SK-N-MC (cell line): ENCODE data around the gene FBXO5.
"Not testable (repeated sequence)": the region's sequence is repeated elsewhere in the genome, so short reads cannot be mapped to it uniquely, and the experiment has no call there.

Experiments
- DNase-seq: peaks from one replicate; pipeline ENCODE4 v3.0.0-alpha.2; 2011; ENCODE audit warnings: low read depth, low spot score
- H3K27ac ChIP-seq: fragments of 200-600 bp; sonication (generic); 2 replicates; pipeline ENCODE4 v1.5.1; 2016; ENCODE audit warnings: mixed run types
- H3K36me3 ChIP-seq: fragments of 200-600 bp; sonication (generic); 2 replicates; pipeline ENCODE4 v1.6.1; 2017; ENCODE audit warnings: antibody characterized with exemption, low read length, mixed read lengths; ENCODE audit not compliant: insufficient read depth
- H3K4me3 ChIP-seq: fragments of 200-600 bp; sonication (generic); 2 replicates; pipeline ENCODE4 v1.5.1; 2016
- H3K9ac ChIP-seq: fragments of 200-600 bp; sonication (generic); 2 replicates; pipeline ENCODE4 v1.8.0; 2017; ENCODE audit warnings: mixed run types, mixed read lengths; ENCODE audit not compliant: insufficient read length
- H3K9me3 ChIP-seq: fragments of 200-600 bp; sonication (generic); 2 replicates; pipeline ENCODE4 v1.6.1; 2017; ENCODE audit warnings: low read depth, mild to moderate bottlenecking, antibody characterized with exemption, low read length, moderate library complexity, mixed read lengths
- EZH2 ChIP-seq: fragments of 200-600 bp; sonication (generic); IDR thresholded peaks from one replicate; pipeline ENCODE4 v1.6.1; 2017; ENCODE audit warnings: antibody characterized with exemption
- FOXP2 ChIP-seq: optimal IDR thresholded peaks from 2 replicates; pipeline ENCODE3; 2011; ENCODE audit warnings: mild to moderate bottlenecking, moderate library complexity; ENCODE audit not compliant: insufficient read depth; ENCODE audit errors: extremely low read length, control extremely low read depth
- POLR2AphosphoS5 ChIP-seq: IDR thresholded peaks from 2 replicates; pipeline ENCODE4 v1.6.1; 2012; ENCODE audit warnings: mild to moderate bottlenecking, low read depth, low read length, borderline replicate concordance

Gene FBXO5

DNA sequence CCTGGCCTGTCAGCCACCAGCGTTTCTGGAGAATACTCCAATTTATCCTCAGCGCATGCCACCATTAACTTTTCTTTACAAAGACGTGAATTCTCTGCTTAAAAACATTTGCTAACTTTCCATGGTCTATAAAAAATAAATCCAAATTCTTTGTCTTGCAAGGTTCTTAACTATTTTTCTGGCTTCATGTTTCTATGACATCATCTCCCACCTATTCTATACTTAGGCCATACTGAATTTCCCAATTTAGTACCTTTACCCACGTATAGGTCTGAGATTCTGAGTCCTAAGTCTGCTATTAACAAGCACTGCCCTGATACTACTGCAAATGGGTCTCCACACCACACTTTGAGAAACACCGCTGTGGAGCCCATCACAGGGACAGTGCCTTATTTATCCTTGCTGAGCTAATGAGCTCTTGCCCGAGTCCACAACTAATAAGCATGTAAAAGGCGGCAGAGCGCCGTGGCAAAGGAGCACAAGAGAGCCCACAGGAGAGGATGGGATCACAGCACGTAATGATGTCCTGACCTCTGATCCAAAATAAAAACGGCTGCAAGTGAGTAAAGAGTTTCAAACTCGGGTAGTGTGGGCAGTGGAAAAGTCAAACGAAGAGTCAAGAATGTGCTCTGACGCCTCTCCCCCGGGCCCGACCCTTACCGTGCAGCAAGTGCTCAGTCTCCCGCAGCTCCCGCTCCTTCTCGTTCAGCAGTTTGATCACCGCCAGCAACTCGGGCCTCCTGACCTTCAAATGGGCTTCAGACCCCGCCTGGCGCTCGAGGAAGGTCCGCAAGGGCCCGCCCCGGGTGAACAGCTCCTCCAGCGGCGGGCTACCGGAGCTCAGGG lies 19.1 kb upstream of the FBXO5 start:
- Histone ChIP-seq H3K9ac (peak overlapping the region; percentile 95), H3K9me3 (no peaks in the 10 kb centered on the region), H3K4me3 (peak overlapping the region; percentile 90), H3K36me3 (peaks cover 31% of the 10 kb centered on the region), H3K27ac (peak overlapping the region; percentile 47)
- DNase-seq = no peak
- TF ChIP-seq FOXP2 = no peak

DNA sequence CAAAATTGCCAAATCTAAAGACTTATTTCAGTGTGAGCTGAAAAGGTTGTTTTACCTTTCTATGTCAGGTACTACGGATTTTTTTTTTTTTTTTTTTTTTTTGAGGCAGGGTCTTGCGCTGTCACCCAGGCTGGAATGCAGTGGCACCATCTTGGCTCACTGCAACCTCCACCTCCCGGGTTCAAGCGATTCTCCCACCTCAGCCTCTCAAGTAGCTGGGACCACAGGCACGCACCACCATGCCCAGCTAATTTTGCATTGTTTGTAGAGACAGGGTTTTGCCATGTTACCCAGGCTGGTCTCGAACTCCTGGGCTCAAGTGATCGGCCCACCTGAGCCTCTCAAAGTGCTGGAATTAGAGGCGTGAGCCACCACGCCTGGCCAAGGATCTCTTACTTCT lies 17.9 kb upstream of the FBXO5 start:
- Histone ChIP-seq H3K4me3 (peak overlapping the region; percentile 90), H3K36me3 (peaks cover 41% of the 10 kb centered on the region)
- not testable (repeated sequence) for H3K9me3 ChIP-seq, H3K27ac ChIP-seq, DNase-seq, H3K9ac ChIP-seq

DNA sequence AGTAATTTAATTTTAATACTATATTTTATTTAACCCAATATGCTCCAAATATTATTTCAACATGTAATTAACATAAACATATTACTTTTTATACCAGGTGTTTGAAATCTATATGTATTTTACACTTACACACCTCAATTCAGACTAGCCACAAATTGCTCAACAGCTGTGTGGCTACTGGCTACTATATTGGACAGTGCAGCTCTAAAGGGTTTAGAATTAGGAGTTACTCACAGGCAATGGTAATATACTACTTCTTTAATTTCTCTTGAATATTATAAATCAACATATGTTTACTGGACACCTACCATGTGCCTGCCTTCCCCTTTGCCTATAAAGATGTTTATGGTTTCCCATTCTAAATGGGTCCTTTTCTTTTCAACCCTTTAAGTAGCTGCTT lies 17.4 kb upstream of the FBXO5 start:
- no peaks in the 10 kb centered on the region for H3K9me3 ChIP-seq
- peaks cover 46% of the 10 kb centered on the region for H3K36me3 ChIP-seq
- no peak overlapping the region for H3K4me3 ChIP-seq
- H3K27ac ChIP-seq = no peak overlapping the region
- DNase-seq = no peak
- TF ChIP-seq FOXP2 = no peak
- no peak overlapping the region for H3K9ac ChIP-seq

DNA sequence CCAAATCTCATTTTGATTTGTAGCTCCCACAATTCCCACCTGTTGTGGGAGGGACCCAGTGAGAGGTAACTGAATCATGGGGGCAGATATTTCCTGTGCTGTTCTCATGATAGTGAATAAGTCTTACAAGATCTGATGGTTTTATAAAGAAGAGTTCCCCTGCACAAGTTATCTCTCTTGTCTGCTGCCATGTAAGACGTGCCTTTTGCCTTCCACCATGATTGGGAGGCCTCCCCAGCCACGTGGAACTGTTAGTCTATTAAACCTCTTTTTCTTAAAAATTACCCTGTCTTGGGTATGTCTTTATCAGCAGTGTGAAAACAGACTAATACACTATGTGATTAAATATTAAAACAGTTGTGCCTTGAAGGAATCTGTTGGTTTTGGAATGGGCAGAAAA lies 16.7 kb upstream of the FBXO5 start:
- not testable (repeated sequence) for H3K27ac ChIP-seq, DNase-seq, H3K9ac ChIP-seq, H3K9me3 ChIP-seq
- Histone ChIP-seq H3K4me3 (0 out of 2 replicates have a peak overlapping the region, but pooled peaks have one; percentile 3), H3K36me3 (peaks cover 52% of the 10 kb centered on the region)

DNA sequence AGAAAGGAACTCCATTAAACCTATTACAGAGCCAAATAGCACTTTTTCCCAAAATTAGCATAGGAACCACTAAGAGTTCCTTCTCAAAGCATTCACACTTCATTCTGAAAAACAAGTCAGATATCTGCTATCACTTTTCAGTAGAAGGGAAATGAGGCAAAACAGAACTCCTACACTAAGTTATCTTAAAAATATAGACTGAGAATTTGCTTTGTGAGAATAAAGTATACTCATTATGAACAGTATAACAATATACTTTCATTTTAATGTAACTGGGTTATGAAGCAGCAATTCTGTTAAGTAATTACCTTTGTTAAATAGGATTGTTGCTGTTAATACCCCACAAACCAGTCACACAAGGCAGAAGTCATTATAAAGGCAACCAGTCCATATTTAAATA lies 11.0 kb upstream of the FBXO5 start:
- no peak overlapping the region for H3K9ac ChIP-seq
- DNase-seq = no peak
- H3K9me3 ChIP-seq = no peaks in the 10 kb centered on the region
- H3K27ac ChIP-seq = no peak overlapping the region
- peaks cover 84% of the 10 kb centered on the region for H3K36me3 ChIP-seq
- TF ChIP-seq POLR2AphosphoS5 (no peak), FOXP2 (no peak), EZH2 (no peak)
- H3K4me3 ChIP-seq = no peak overlapping the region

DNA sequence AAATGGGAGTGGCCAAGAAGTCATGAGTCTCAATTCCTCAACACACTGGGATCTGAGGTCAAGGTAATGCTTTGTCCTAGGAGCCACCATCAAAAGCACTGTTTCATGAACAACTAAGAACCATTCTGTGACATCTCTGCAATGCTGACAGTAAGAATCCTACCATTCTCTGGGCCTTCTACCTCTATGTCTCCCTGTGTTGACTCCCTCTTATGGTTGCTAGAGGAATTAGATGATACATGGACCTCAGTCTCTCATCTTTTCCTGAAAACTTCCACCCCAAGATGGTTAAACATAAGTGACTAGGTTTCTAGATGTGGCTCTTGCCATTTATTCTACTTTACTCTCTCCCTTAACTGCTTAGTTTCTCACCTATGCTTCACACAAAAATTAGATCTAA lies 10.6 kb upstream of the FBXO5 start:
- Histone ChIP-seq H3K27ac (0 out of 2 replicates have a peak overlapping the region, but pooled peaks have one; percentile 42), H3K9me3 (no peaks in the 10 kb centered on the region), H3K9ac (no peak overlapping the region), H3K36me3 (peaks cover 81% of the 10 kb centered on the region), H3K4me3 (no peak overlapping the region)
- no peak for DNase-seq
- TF ChIP-seq POLR2AphosphoS5 (no peak), EZH2 (no peak), FOXP2 (no peak)

DNA sequence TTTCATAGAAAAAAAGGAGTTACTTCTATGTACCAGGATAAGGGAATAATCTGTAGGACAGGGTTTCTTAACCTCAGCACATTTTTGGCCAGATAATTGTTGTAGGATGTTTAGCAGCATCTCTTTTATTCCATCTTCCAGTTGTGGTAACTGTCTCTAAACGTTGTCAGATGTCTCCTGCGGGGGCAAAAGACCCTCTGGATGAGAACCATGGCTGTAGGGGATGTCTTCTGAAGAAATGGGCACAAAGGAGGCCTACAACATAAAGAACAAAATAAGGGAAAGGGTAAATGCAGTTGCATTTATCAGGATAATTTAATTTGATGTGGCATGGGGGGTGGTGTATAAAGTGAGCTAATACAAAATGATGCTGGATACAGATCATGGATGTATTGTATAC lies 4.1 kb upstream of the FBXO5 start:
- Histone ChIP-seq H3K9ac (no peak overlapping the region), H3K27ac (no peak overlapping the region), H3K36me3 (peaks cover 41% of the 10 kb centered on the region), H3K4me3 (no peak overlapping the region), H3K9me3 (no peaks in the 10 kb centered on the region)
- TF ChIP-seq EZH2 (no peak), POLR2AphosphoS5 (0 out of 2 replicates have a peak, but pooled peaks have one; percentile 12), FOXP2 (no peak)
- no peak for DNase-seq

DNA sequence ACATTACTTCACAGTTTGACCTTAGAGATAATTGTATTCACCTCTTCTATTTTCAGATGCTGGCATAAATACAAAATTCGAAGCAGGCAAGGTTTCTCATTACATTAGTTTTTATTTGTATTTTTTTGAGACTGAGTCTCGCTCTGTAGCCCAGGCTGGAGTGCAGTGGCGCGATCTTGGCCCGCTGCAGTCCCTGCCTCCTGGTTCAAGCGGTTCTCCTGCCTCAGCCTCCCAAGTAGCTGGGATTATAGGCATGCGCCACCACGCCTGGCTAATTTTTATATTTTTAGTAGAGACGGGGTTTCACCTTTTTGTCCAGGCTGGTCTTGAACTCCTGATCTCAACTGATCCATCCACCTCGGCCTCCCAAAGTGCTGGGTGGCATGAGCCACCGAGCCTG lies 2.5 kb upstream of the FBXO5 start:
- Histone ChIP-seq H3K9ac (peak overlapping the region; percentile 94), H3K4me3 (peak overlapping the region; percentile 81), H3K36me3 (peaks cover 36% of the 10 kb centered on the region)
- H3K9me3 ChIP-seq, DNase-seq, H3K27ac ChIP-seq: not testable (repeated sequence)

DNA sequence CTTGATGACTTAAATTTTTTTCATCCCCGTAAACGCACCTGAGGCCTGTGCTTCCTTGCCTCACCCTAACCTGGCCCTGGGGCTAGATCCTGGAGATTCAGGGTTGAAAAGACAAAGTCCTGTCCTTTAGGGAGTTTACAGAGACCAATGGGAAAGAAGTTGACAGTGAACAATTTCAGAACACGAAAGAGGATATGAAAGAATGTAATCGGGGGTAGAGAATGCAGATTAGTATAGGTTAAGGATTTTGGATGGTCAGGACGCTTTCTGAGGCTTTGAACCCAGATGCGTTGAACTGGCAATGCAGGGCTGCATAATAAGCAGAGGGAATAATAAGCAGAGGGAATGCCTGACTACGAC lies 1.7 kb upstream of the FBXO5 start:
- peak overlapping the region; percentile 80 for H3K27ac ChIP-seq
- peak overlapping the region; percentile 81 for H3K4me3 ChIP-seq
- TF ChIP-seq POLR2AphosphoS5 (no peak), FOXP2 (no peak), EZH2 (no peak)
- peak overlapping the region; percentile 94 for H3K9ac ChIP-seq
- DNase-seq = no peak
- H3K36me3 ChIP-seq = peaks cover 39% of the 10 kb centered on the region
- H3K9me3 ChIP-seq = no peaks in the 10 kb centered on the region
